Non-pigmented ciliary epithelial cell (primary cell): ENCODE results near the gene VANGL2.

ENCODE experiments used
- DNase-seq: peaks from one replicate; pipeline ENCODE4 v3.0.0-alpha.2; 2010; ENCODE audit warnings: low read depth

Gene VANGL2

DNA sequence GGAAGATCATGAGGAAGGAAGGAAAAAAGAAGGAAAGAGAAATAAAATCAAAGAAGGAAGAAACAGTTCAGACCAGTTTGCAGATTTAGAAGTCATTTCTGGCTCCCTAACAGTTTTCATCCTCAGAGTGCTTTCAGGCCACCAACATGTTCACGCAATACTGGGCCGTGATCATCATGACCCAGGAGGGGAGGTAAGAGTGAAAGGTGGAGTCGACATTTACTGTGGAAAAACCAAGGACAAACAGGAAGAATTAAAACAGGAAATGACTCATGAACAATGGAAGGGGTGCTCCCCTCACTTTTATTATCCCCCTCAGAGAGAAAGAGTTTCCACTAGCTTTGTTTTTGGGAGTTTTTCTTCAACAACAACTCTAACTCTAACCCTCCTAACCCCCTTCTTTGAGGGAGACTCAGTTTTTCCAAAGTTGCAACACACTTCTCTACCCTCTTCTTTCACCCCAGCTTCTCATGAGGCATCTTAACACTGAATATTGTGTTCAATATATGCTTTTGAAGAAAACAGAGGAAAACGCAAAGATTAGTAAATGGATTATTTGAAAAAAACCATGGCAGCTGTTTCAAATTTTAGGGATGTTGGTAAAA, 60.4 kb downstream of the VANGL2 start:
- DNase-seq, result no peak

- no peak for DNase-seq
Measured at GRCh38 chr1:160465123-160465522, 64.8 kb downstream of the VANGL2 start.

GRCh38 chr1:160466961-160467360, 66.6 kb downstream of the VANGL2 start:
- DNase-seq, result no peak

GRCh38 chr1:160467576-160467975, 67.2 kb downstream of the VANGL2 start:
- no peak for DNase-seq

GRCh38 chr1:160471253-160471652, 70.9 kb downstream of the VANGL2 start:
- no peak for DNase-seq

DNA sequence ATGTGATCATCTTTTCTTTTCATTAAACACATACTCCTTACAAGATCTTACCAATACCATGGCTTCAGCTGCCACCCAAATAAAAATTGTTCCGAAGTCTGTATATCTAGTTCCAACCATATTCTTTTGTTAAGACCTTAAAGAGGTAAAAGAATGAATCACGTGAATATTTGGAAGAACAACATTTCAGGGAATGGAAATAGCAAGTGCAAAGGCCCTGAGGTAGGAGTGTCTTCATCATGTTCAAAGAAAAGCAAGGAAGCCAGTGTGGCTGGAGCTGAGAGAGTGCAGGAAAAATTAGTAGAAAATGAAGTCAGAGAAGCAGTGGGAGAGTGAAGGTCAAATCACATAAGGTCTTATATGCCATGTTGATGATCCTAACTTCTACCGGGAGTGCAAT, 71.7 kb downstream of the VANGL2 start:
- DNase-seq, result no peak

- no peak for DNase-seq
Measured at GRCh38 chr1:160474392-160475242, 74.3 kb downstream of the VANGL2 start.
